Heart left ventricle (tissue), 16 donors: Measurements from ENCODE around the gene FUBP3. TPM values are rescaled to one million over a fixed set of nuclear protein-coding genes. Genes with fewer than 3 reads are reported as not detected.

Source experiments
- ATAC-seq, 4 donors: fragments of 200-7000 bp; cut with Tn5 transposase; one replicate each; pipeline ENCODE4 v1.9.1; 2020 to 2022; ENCODE audit warnings: moderate library complexity in 4 of 4, mild to moderate bottlenecking in 3 of 4, moderate number of reproducible peaks in 1 of 4
- DNase-seq, 5 donors: peaks; one replicate each; pipeline ENCODE4 v3.0.0-alpha.2; 2020
- H3K27ac ChIP-seq, 12 donors: fragments of 200-600 bp; sonication (generic) in 4 of 12; one replicate each; pipeline versions ENCODE4 v1.5.0 to v1.8.0; 2016 to 2022; ENCODE audit warnings: mild to moderate bottlenecking in 2 of 12
- H3K27me3 ChIP-seq, 9 donors: fragments of 200-600 bp; sonication (generic) in 2 of 9; one replicate each; pipeline versions ENCODE4 v1.5.1 to v1.8.0; 2016 to 2022; ENCODE audit warnings: mild to moderate bottlenecking in 3 of 9
- H3K36me3 ChIP-seq, 9 donors: fragments of 200-600 bp; sonication (generic) in 2 of 9; one replicate each; pipeline versions ENCODE4 v1.5.0 to v1.8.0; 2018 to 2022; ENCODE audit warnings: mild to moderate bottlenecking in 2 of 9
- H3K4me1 ChIP-seq, 12 donors: fragments of 200-600 bp; sonication (generic) in 4 of 12; one replicate each; pipeline versions ENCODE4 v1.5.0 to v1.8.0; 2016 to 2022; ENCODE audit warnings: mild to moderate bottlenecking in 3 of 12
- H3K4me3 ChIP-seq, 12 donors: fragments of 200-600 bp; sonication (generic) in 4 of 12; one replicate each; pipeline versions ENCODE4 v1.5.0 to v1.8.0; 2017 to 2022; ENCODE audit warnings: mild to moderate bottlenecking in 9 of 12, moderate library complexity in 4 of 12
- H3K9me3 ChIP-seq, 12 donors: fragments of 200-600 bp; sonication (generic) in 4 of 12; one replicate each; pipeline versions ENCODE4 v1.5.0 to v1.8.0; 2016 to 2022; ENCODE audit warnings: mild to moderate bottlenecking in 1 of 12
- POLR2A ChIP-seq, 2 donors: fragments of 450-650 bp; IDR thresholded peaks; one replicate each; pipeline ENCODE4 v1.6.1; 2017; ENCODE audit warnings: antibody characterized with exemption in 2 of 2, mild to moderate bottlenecking in 2 of 2, moderate library complexity in 2 of 2
- WGBS, 4 donors: extraction: QIAGEN DNeasy Blood & Tissue Kit in 2 of 4; methylation state at CpG; one replicate each; pipeline versions ENCODE4 v1.1.5 to v1.1.7; 2013 to 2018; 5-methylcytosine and 5-hydroxymethylcytosine counted together
- intact Hi-C, 10 donors: fragments of 100-400 bp; cut with DNase I; formaldehyde crosslinking; loops; one replicate each; pipeline versions ENCODE4 v1.11.1 to v1.14.2; 2022
- polyA plus RNA-seq, 2 donors: library from polyadenylated mRNA; stranded (reverse); fragments of 200-250 nt; gene quantifications; one replicate each; pipeline ENCODE4 v1.2.3, GENCODE V29; 2013
- total RNA-seq, 9 donors: library from RNA; depleted of rRNA in 2 of 9; stranded (reverse); fragments of >200 nt in 2 of 9; fragmentation: NEBNext Ultra II Directional in 3 of 9; extraction: Animal tissue kit (Norgen Biotek cat#: 25700) in 3 of 9; gene quantifications; one replicate each; pipeline versions ENCODE4 v1.1.0 to v1.2.4, GENCODE V29; 2016 to 2023
- TF ChIP-seq, protein P1 (sequence below), 12 donors: fragments of 200-600 bp; sonication (generic) in 4 of 12; IDR thresholded peaks; one replicate each; pipeline versions ENCODE4 v1.5.0 to v1.8.0; 2018 to 2022; ENCODE audit warnings: antibody characterized with exemption in 12 of 12, mild to moderate bottlenecking in 5 of 12
- donor health status: ischemic (EF 13 %, LVEDD 7.1; RV severe dilation, severe dysfunction).
- donor health status: healthy with polysubstance abuse.
- donor health status: DM: no; HTN: yes; CAD: no.
- donor health status: DM: no; HTN: no; CAD: no.
- donor health status: ischemic (EF 25% LVEDD 6.9; RV normal size, moderate dysfunction).
- donor health status: ischemic (EF 25% LVEDD 5.7; RV mildly dilated, moderate dysfunction).
- donor health status: healthy.
- donor health status: DM: yes; HTN: yes; CAD: no.
- donor health status: ischemic (EF 35%, LVEDD 5.7; RV mildly dilated, moderate dysfunction).
- donor health status: nonischemic (EF 11% LVEDD 7.7; RV severe dilation, severe dysfunction).
- donor health status: DM: yes; HTN: yes; CAD: no.
- donor health status: PGD.
- donor health status: ischemic (EF 29% LVEDD 5.4; RV normal size, mild dysfunction).
- donor health status: nonischemic (EF 23%, LVEDD 6.1; RV moderate dilation, normal function).

Gene FUBP3
- total and polyA plus RNA-seq, 11 donors, result 14.4 to 39.5 (median 24.8) TPM

DNA sequence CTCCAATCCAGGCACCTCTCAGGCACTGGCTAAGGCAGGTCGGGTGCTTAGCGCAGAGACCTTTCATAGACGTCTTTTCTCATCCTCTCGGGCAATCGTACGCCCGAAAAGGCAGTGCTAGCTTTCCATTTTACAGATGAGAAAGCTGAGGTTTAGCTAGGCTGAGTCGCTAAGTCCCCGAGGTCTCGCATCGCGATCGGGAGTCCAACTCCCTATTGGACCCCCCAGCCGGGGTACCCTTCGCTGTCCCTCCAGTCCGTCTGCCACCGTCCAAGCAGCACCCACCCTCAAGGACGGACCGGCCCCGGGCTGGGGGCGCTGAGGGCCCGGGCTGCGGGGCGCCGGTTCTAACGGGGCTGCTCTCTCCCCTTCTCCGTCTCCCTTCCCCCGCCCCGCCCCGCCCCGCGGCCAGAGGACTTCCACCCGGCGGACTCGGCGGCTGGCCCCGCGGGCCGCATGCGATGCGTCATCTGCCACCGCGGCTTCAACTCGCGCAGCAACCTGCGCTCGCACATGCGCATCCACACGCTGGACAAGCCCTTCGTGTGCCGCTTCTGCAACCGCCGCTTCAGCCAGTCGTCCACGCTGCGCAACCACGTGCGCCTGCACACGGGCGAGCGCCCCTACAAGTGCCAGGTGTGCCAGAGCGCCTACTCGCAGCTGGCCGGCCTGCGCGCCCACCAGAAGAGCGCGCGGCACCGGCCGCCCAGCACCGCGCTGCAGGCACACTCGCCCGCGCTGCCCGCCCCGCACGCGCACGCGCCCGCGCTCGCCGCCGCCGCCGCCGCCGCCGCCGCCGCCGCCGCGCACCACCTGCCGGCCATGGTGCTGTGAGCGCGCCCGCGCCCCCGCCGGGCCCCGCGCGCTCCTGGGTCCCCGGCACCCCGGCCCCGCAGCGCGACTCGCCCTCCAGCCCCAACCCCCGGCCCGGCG lies 101.7 kb downstream of the FUBP3 start:
- intact Hi-C loops, result loop anchor here in 4 of 10 donors (5.0 to 10.0 kb wide), 4 partner anchors 54 to 576 kb away; partner anchors contain the start of gene FUBP3 (in 2 of the 4)
- no peak for TF ChIP-seq POLR2A (IDR thresholded peaks at IDR 0.05)
- TF ChIP-seq, protein P1, sequence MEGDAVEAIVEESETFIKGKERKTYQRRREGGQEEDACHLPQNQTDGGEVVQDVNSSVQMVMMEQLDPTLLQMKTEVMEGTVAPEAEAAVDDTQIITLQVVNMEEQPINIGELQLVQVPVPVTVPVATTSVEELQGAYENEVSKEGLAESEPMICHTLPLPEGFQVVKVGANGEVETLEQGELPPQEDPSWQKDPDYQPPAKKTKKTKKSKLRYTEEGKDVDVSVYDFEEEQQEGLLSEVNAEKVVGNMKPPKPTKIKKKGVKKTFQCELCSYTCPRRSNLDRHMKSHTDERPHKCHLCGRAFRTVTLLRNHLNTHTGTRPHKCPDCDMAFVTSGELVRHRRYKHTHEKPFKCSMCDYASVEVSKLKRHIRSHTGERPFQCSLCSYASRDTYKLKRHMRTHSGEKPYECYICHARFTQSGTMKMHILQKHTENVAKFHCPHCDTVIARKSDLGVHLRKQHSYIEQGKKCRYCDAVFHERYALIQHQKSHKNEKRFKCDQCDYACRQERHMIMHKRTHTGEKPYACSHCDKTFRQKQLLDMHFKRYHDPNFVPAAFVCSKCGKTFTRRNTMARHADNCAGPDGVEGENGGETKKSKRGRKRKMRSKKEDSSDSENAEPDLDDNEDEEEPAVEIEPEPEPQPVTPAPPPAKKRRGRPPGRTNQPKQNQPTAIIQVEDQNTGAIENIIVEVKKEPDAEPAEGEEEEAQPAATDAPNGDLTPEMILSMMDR (IDR thresholded peaks at IDR 0.05), result no peak
- WGBS, 4 donors, result 2 to 6% (median 4%) methylated on average over 38 to 116 of the region's 116 CpGs
- Histone ChIP-seq H3K36me3 (no peaks in the 10 kb centered on the region), H3K27me3 (peaks cover 0 to 13% (median 5%) of the 10 kb centered on the region in 9 donors), H3K27ac (peak overlapping the region in 1 of 12 donors; percentile 45), H3K4me1 (peaks cover 0 to 17% (median 11%) of the 10 kb centered on the region in 12 donors), H3K9me3 (peaks cover 0 to 8% (median 0%) of the 10 kb centered on the region in 12 donors), H3K4me3 (peak overlapping the region; percentile 34 to 65 (median 56))
- ATAC-seq (peak in 3 of 4 donors; percentile 50 to 84 (median 70)), DNase-seq (peak; percentile 54 to 91 (median 80))

DNA sequence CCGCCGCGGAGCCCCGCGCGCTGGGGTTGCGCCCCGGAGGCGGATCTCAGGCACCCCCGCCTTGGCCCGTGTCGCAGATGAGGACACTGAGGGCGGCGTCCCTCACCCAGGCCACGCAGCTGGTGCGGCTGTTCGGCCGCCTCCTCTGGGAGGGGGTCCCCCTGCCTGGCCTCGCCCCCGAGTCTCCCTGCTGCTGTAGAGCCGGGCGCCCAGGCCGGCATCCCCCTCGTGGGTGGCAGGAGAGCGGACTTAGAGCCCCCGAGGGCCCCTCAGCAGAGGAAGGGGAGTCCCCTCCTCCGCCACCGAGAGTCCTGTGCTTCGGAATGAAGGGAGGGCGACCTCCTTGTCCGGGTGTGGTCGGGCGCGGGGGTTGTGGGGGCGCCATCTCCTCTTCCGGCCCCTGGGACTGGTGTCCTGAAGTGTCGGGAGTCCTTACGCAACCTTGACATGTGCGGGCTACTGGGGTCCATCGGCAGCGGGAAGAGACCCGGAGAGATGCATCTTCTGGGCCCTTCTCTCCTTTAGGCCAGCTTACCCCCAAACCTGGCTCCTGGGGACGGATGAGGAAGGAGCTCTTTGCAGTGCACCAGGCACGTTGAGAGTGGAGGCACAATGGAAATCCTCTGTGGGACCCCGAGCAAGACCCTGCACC lies 102.5 kb downstream of the FUBP3 start:
- H3K27ac ChIP-seq, result peak overlapping the region in 1 of 12 donors; percentile 13

DNA sequence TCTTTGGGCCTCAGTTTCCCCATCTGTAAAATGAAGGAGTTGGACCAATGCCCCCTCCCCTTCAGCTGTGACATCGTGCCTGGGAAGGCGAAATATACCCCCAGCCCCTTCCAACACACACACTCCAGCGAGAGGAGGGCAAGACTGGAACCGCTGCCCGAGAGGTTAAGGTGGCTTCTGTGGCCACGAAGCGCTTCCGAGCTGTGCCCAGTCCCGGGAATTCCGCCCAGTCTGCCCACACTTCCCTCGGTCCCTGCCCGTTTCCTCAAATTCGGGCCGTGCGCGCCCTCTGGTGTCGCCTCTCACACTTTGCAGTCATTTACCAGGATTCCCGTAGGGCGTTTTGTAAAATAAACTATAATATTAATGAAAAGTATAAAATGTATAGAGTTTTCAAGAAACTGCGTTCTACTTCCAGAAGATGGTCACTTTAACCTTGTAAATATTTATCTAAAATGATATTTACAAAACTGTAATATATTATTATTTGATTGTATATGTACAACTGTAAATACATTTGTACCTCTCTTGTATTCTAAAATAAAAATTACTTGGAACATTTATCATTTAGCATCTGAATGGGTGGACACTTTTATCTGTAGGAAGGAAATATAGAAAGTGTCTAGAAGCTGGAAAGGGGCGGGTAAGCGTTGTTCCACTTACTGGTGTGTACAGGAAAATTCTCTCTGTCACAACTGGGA lies 103.2 kb downstream of the FUBP3 start:
- intact Hi-C loops, result loop anchor here (1.0 to 10.0 kb wide), 9 partner anchors 55 to 578 kb away; partner anchors contain the start of gene FUBP3 (in 2 of the 10)
- 3 to 6% (median 4%) methylated on average over 22 of the region's 22 CpGs for WGBS, 4 donors
- Histone ChIP-seq H3K36me3 (no peaks in the 10 kb centered on the region), H3K27me3 (peaks cover 0 to 13% (median 5%) of the 10 kb centered on the region in 9 donors), H3K9me3 (peaks cover 0 to 8% (median 0%) of the 10 kb centered on the region in 12 donors), H3K4me3 (peak overlapping the region in 10 of 12 donors; percentile 44 to 64 (median 59)), H3K27ac (no peak overlapping the region), H3K4me1 (peaks cover 0 to 17% (median 11%) of the 10 kb centered on the region in 12 donors)
- DNase-seq, result peak; percentile 69 to 86 (median 79)
- TF ChIP-seq POLR2A (IDR thresholded peaks at IDR 0.05), result no peak
- TF ChIP-seq, protein P1 (IDR thresholded peaks at IDR 0.05), result peak; percentile 72 to 94 (median 82)
- peak; percentile 63 to 87 (median 78) for ATAC-seq

More for the DNA sequence above, 102.5 kb downstream of the FUBP3 start:
- H3K4me3 ChIP-seq, result peak overlapping the region; percentile 34 to 64 (median 56)
- DNase-seq (no peak), ATAC-seq (peak in 3 of 4 donors; percentile 16 to 23 (median 22))
- peaks cover 0 to 17% (median 11%) of the 10 kb centered on the region in 12 donors for H3K4me1 ChIP-seq
- intact Hi-C loops, result loop anchor here (1.0 to 10.0 kb wide), 8 partner anchors 55 to 577 kb away; partner anchors contain the start of gene FUBP3 (in 2 of the 10)
- no peaks in the 10 kb centered on the region for H3K36me3 ChIP-seq
- peaks cover 0 to 8% (median 0%) of the 10 kb centered on the region in 12 donors for H3K9me3 ChIP-seq
- peaks cover 0 to 13% (median 5%) of the 10 kb centered on the region in 9 donors for H3K27me3 ChIP-seq
- TF ChIP-seq, protein P1 (IDR thresholded peaks at IDR 0.05), result no peak
- TF ChIP-seq POLR2A (IDR thresholded peaks at IDR 0.05), result no peak
- WGBS, 4 donors, result 0 to 3% (median 1%) methylated on average over 26 to 45 of the region's 45 CpGs
